Small intestine (tissue), 7 donors: ENCODE data around the gene CEP83. TPM values are rescaled to one million over a fixed set of nuclear protein-coding genes. Genes with fewer than 3 reads are reported as not detected.
"Not testable (repeated sequence)": the region's sequence is repeated elsewhere in the genome, so short reads cannot be mapped to it uniquely, and the experiment has no call there.

Source experiments
- DNase-seq, 2 donors: peaks; one replicate each; pipeline versions ENCODE4 v3.0.0 to v3.0.0-alpha.2; 2013
- FAIRE-seq: peaks from 2 replicates; lab custom pipeline; 2012; peaks lifted over from hg19 to GRCh38; lab: Jason Lieb, UNC
- H3K27ac ChIP-seq, 3 donors: one replicate each; pipeline ENCODE4 v1.5.1; 2013; ENCODE audit warnings: low read length in 2 of 3, mild to moderate bottlenecking in 2 of 3, control low read depth in 1 of 3, inconsistent platforms in 1 of 3, low read depth in 1 of 3, moderate library complexity in 1 of 3
- H3K27me3 ChIP-seq, 3 donors: one replicate each; pipeline ENCODE4 v1.6.1; 2013; ENCODE audit warnings: low read length in 3 of 3, inconsistent platforms in 1 of 3; ENCODE audit not compliant: control insufficient read depth in 3 of 3, insufficient read depth in 3 of 3
- H3K36me3 ChIP-seq, 3 donors: one replicate each; pipeline ENCODE4 v1.6.1; 2013; ENCODE audit warnings: low read length in 3 of 3, inconsistent platforms in 1 of 3, low read depth in 1 of 3, mild to moderate bottlenecking in 1 of 3, moderate library complexity in 1 of 3; ENCODE audit not compliant: control insufficient read depth in 3 of 3, insufficient read depth in 2 of 3
- H3K4me1 ChIP-seq, 3 donors: one replicate each; pipeline ENCODE4 v1.6.1; 2013; ENCODE audit warnings: low read length in 2 of 3, inconsistent platforms in 1 of 3, low read depth in 1 of 3, mild to moderate bottlenecking in 1 of 3, moderate library complexity in 1 of 3; ENCODE audit not compliant: control insufficient read depth in 3 of 3, insufficient read depth in 2 of 3
- H3K4me3 ChIP-seq, 3 donors: one replicate each; pipeline ENCODE4 v1.5.1; 2013; ENCODE audit warnings: low read length in 3 of 3, control low read depth in 1 of 3, inconsistent platforms in 1 of 3, low read depth in 1 of 3, mild to moderate bottlenecking in 1 of 3, moderate library complexity in 1 of 3
- H3K9me3 ChIP-seq, 2 donors: one replicate each; pipeline ENCODE4 v1.6.1; 2013; ENCODE audit warnings: low read depth in 1 of 2, low read length in 1 of 2; ENCODE audit not compliant: control insufficient read depth in 2 of 2, insufficient read depth in 1 of 2
- WGBS, 3 donors: extraction: QIAGEN DNeasy Blood & Tissue Kit; methylation state at CpG; one replicate each; pipeline ENCODE4 v1.1.7; 2013; 5-methylcytosine and 5-hydroxymethylcytosine counted together
- polyA plus RNA-seq, 4 donors: library from polyadenylated mRNA; stranded (reverse) in 3 of 4; unstranded in 1 of 4; fragments of 200-250 nt in 3 of 4; fragments of 120-200 nt in 1 of 4; gene quantifications; one replicate each; pipeline versions ENCODE4 v1.2.1 to v1.2.3, GENCODE V29; 2013
- donor health status: healthy with polysubstance abuse.
- donor health status: control.
- donor health status: control.
- donor health status: Bipolar disorder and iron deficiency.
- donor health status: healthy.

The CEP83 gene
- polyA plus RNA-seq, 4 donors = 3.8 to 17.3 (median 6.1) TPM

DNA sequence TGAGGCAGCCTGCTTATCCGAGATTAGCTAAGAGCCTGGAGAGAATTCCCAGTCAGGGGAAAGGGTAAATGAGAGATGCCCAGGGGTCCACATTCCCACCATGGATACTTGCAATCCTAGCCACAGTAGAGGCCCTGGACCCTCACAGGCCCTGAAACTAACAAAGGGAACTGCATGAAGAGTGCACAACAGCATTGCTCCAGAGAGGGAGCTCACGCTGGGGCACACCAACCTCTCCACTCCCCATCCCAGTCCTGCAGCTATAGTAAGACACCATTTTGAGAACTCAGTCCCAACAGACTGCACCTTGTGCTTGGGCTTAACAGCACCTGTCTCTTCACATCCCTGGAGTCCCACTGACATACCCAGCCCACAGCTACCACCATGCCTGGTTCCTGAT lies 30.5 kb downstream of the CEP83 start:
- Histone ChIP-seq H3K27me3 (no peaks in the 10 kb centered on the region), H3K9me3 (peaks cover 0 to 28% of the 10 kb centered on the region in 2 donors), H3K36me3 (peaks cover 0 to 7% (median 0%) of the 10 kb centered on the region in 3 donors), H3K4me3 (no peak overlapping the region), H3K27ac (no peak overlapping the region), H3K4me1 (peaks cover 0 to 18% (median 2%) of the 10 kb centered on the region in 3 donors)
- no peak for FAIRE-seq
- no peak for DNase-seq
- WGBS, 3 donors = 94 to 100% (median 99%) methylated on average over 2 of the region's 2 CpGs

DNA sequence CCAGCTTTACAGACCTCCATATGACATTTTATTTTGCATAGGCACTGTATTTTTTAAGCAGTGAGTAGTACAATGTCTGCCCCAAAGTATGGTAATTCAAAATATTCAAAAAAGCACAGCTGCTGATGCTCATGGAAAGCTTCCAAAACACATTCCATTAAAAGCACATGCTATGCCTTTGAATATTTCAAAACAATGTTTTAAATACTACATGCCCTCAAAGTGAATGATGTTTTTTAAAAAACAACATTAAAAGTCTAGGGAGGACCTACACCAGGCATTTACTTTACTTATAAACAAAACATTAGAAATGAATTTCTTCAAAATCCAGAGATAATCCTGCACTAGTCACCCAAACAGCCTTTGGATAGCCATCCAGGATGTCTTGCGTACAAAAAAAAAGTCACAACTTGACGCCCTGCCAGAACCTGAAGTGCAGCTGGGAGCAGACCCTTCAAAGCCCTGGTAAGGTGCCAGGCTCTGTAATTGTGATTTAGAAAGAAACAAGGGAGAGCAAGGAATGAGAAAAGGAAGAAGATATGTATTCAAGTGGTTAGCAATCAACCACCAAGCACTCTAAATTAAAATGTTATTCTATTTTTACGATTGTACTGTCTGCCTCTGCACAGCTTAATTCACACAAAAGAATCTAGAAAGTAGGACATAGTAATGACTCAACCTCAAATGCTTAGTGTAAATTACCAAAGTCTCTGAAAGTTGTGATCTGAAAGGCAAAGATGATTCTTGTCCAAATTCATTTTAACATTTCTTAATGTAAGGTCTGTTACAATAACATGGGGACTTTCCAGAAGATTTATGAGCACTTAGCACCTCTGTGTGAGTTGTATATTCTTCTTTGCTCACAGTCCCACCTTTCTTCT lies 31.9 kb downstream of the CEP83 start:
- FAIRE-seq = no peak
- Histone ChIP-seq H3K4me3 (no peak overlapping the region), H3K9me3 (peaks cover 0 to 39% of the 10 kb centered on the region in 2 donors), H3K27me3 (no peaks in the 10 kb centered on the region), H3K36me3 (peaks cover 0 to 13% (median 0%) of the 10 kb centered on the region in 3 donors), H3K27ac (peak overlapping the region in 1 of 3 donors; percentile 13), H3K4me1 (peaks cover 0 to 10% (median 0%) of the 10 kb centered on the region in 3 donors)
- DNase-seq = peak in 1 of 2 donors; percentile 33
- WGBS, 3 donors = 25 to 34% (median 30%) methylated on average over 3 of the region's 3 CpGs

- peaks cover 0 to 10% (median 0%) of the 10 kb centered on the region in 3 donors for H3K4me1 ChIP-seq
- no peak for FAIRE-seq
These were observed 33.6 kb downstream of the CEP83 start for GRCh38 chr12:94426049-94426448.

GRCh38 chr12:94424830-94425229 lies 34.8 kb downstream of the CEP83 start:
- peak in 1 of 2 donors; percentile 15 for DNase-seq

More at GRCh38 chr12:94426049-94426448, 33.6 kb downstream of the CEP83 start:
- Histone ChIP-seq H3K4me3 (no peak overlapping the region), H3K36me3 (peaks cover 0 to 13% (median 0%) of the 10 kb centered on the region in 3 donors), H3K27ac (no peak overlapping the region), H3K9me3 (peaks cover 0 to 45% of the 10 kb centered on the region in 2 donors), H3K27me3 (no peaks in the 10 kb centered on the region)
- 100% methylated on average over 1 to 3 of the region's 3 CpGs for WGBS, 3 donors
- DNase-seq = no peak

GRCh38 chr12:94421868-94422740 lies 37.6 kb downstream of the CEP83 start:
- 97 to 100% (median 98%) methylated on average over 5 of the region's 5 CpGs for WGBS, 3 donors
- no peaks in the 10 kb centered on the region for H3K4me1 ChIP-seq
- FAIRE-seq = no peak
- no peaks in the 10 kb centered on the region for H3K27me3 ChIP-seq
- peaks cover 0 to 6% (median 0%) of the 10 kb centered on the region in 3 donors for H3K36me3 ChIP-seq
- H3K9me3 ChIP-seq = peaks cover 0 to 38% of the 10 kb centered on the region in 2 donors
- no peak overlapping the region for H3K27ac ChIP-seq
- DNase-seq = no peak
- no peak overlapping the region for H3K4me3 ChIP-seq

More at GRCh38 chr12:94424830-94425229, 34.8 kb downstream of the CEP83 start:
- Histone ChIP-seq H3K4me3 (peak overlapping the region in 1 of 3 donors; percentile 30), H3K27ac (peak overlapping the region in 1 of 3 donors; percentile 40), H3K36me3 (peaks cover 0 to 11% (median 0%) of the 10 kb centered on the region in 3 donors), H3K9me3 (peaks cover 0 to 39% of the 10 kb centered on the region in 2 donors)
- 95 to 98% (median 97%) methylated on average over 5 of the region's 5 CpGs for WGBS, 3 donors
- not testable (repeated sequence) for FAIRE-seq, H3K27me3 ChIP-seq, H3K4me1 ChIP-seq

DNA sequence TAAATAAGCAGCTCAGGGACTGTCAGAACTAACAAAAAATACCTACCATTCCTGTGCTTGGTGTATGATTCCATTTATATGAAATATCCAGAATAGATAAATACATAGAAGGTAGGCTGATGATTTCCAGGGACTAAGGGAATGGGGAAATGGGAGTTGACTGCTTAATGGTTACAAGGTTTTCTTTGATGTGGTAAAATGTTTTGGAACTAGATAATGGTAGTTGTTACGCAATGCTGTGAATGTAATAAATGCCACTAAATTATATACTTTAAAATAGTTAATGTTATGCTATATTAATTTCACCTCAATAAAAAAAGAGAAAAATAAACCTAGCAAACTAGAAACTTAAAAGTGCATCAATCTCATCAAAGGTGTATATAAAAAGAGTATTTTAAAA lies 41.1 kb downstream of the CEP83 start:
- no peaks in the 10 kb centered on the region for H3K4me1 ChIP-seq
- no peaks in the 10 kb centered on the region for H3K36me3 ChIP-seq
- no peak overlapping the region for H3K4me3 ChIP-seq
- no peaks in the 10 kb centered on the region for H3K27me3 ChIP-seq
- peaks cover 0 to 26% of the 10 kb centered on the region in 2 donors for H3K9me3 ChIP-seq
- H3K27ac ChIP-seq = no peak overlapping the region
- DNase-seq = no peak
- 89 to 94% (median 94%) methylated on average over 1 of the region's 1 CpG for WGBS, 3 donors
- no peak for FAIRE-seq

- peaks cover 0 to 8% of the 10 kb centered on the region in 2 donors for H3K9me3 ChIP-seq
- DNase-seq (no peak), FAIRE-seq (no peak)
- no peak overlapping the region for H3K4me3 ChIP-seq
- 94 to 98% (median 96%) methylated on average over 2 of the region's 2 CpGs for WGBS, 3 donors
- H3K36me3 ChIP-seq = no peaks in the 10 kb centered on the region
- H3K27ac ChIP-seq = no peak overlapping the region
- no peaks in the 10 kb centered on the region for H3K4me1 ChIP-seq
- no peaks in the 10 kb centered on the region for H3K27me3 ChIP-seq
These were observed 43.1 kb downstream of the CEP83 start for GRCh38 chr12:94416613-94417012.

DNA sequence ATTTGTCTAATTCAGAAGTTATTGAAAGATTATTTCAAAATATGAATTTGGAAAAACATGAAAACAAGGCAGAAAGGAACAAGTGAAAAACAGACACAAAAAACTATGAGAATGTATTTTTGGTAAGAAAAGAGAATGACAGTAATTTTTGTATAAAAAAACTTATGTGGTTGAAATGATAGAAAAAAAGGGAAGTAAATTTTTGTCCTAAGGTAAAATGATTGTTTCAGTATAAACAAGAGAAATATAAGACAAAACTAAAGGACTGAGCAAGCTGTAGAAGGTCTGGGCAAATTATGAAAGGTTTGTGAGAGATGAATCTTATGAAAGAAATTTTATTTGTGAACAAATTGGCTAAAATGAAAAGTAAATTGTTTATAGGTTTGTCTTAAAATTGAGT lies 44.6 kb downstream of the CEP83 start:
- FAIRE-seq = peak; percentile 61

More for the DNA sequence above, 44.6 kb downstream of the CEP83 start:
- Histone ChIP-seq H3K27me3 (no peaks in the 10 kb centered on the region), H3K4me3 (no peak overlapping the region), H3K27ac (no peak overlapping the region), H3K36me3 (no peaks in the 10 kb centered on the region), H3K9me3 (peaks cover 0 to 8% of the 10 kb centered on the region in 2 donors), H3K4me1 (no peaks in the 10 kb centered on the region)
- DNase-seq = no peak
